MG63 (cell line): ENCODE results near the gene SPOCK1. TPM values are rescaled to one million over a fixed set of nuclear protein-coding genes. Genes with fewer than 3 reads are reported as not detected.
"Not testable (repeated sequence)": the region's sequence is repeated elsewhere in the genome, so short reads cannot be mapped to it uniquely, and the experiment has no call there.

Experiments used
- DNase-seq: peaks from one replicate; pipeline ENCODE4 v3.0.0-alpha.2; 2020
- H3K27me3 ChIP-seq: fragments of 250-450 bp; sonication (Bioruptor Pico); 2 replicates; pipeline ENCODE4 v1.5.1; 2020; ENCODE audit warnings: mild to moderate bottlenecking, moderate library complexity
- H3K36me3 ChIP-seq: fragments of 250-450 bp; sonication (Bioruptor Pico); 2 replicates; pipeline ENCODE4 v1.5.1; 2020; ENCODE audit warnings: mild to moderate bottlenecking, moderate library complexity
- H3K4me3 ChIP-seq: fragments of 250-450 bp; sonication (Bioruptor Pico); 2 replicates; pipeline ENCODE4 v1.5.1; 2020; ENCODE audit warnings: mild to moderate bottlenecking, moderate library complexity
- H3K9me3 ChIP-seq: fragments of 250-450 bp; sonication (Bioruptor Pico); 2 replicates; pipeline ENCODE4 v1.5.1; 2020; ENCODE audit warnings: mild to moderate bottlenecking, moderate library complexity
- total RNA-seq: library from RNA; depleted of rRNA; stranded (reverse); fragments of >200 nt; shearing (Covaris generic); gene quantifications from 2 replicates; pipeline ENCODE4 v1.2.3, GENCODE V29; 2014; ENCODE audit warnings: low replicate concordance; rRNA removed

The SPOCK1 gene
- total RNA-seq, 1 experiment from 2014 or later: 92.3 TPM

DNA sequence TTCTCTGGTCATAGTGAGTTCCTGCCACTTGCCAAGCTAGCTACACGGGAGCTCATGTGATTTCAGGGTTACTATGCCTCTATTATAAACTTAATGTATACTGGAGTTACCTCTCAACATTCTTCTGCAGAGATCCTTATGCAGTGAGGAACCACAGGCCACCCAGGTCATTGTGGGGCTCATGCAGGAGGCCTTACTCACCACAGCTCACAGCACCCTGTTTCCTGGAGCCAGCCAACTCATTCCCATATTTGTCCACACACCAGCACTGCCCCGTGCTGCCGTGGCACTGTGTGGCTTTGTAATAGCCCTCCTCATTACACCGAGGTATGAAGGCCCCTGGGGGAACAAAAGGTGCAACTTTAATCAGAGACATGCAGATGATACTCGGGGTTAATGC lies 520.0 kb downstream of the SPOCK1 start:
- H3K9me3 ChIP-seq: no peaks in the 10 kb centered on the region; the same call in 1 of the 2 replicates
- H3K36me3 ChIP-seq: peaks cover 18% of the 10 kb centered on the region
- DNase-seq: no peak
- H3K4me3 ChIP-seq: no peak overlapping the region
- H3K27me3 ChIP-seq: no peaks in the 10 kb centered on the region

DNA sequence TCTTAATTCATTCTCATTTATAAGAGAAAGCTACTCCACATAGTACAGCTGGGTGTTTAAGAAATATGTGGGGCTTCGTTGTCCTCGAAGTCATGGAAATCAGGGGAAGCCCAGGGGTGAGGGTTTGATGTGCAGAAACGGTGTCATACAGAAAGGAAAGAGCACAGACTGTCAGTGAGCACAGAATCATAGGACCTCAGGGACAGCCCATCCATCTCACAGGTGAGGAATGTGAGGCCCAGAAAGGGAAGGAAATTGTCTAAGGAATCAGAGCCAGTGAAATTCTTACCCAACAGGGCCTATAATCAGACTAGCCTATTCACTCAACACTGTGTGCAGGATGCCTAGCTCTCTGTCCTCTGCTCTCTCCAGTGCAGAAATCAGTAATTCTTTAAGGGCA lies 535.6 kb downstream of the SPOCK1 start:
- H3K27me3 ChIP-seq: no peaks in the 10 kb centered on the region

DNA sequence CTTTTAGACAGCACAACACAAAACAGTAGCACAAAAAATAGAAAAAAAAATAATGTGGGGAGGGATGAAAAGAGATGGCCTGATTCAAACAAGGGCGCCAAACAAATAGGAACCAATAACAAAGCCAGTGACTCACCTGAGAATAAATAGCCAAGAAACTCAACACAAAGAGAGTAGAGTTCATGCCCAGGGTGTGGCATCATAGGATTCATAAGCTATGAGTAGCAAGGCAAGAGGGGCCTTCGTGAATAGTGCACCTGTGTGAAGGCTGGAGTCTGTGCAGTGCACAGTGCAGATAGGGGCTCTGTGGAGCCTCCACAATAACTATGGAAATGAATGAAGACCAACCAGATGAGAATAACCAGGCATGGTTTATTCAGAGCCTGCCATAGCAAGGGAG lies 541.7 kb downstream of the SPOCK1 start:
- DNase-seq: no peak
- H3K9me3 ChIP-seq: peaks cover 7% of the 10 kb centered on the region

More for the DNA sequence above, 535.6 kb downstream of the SPOCK1 start:
- peaks cover 8% of the 10 kb centered on the region for H3K9me3 ChIP-seq
- no peak for DNase-seq
- H3K36me3 ChIP-seq: no peaks in the 10 kb centered on the region
- no peak overlapping the region for H3K4me3 ChIP-seq

DNA sequence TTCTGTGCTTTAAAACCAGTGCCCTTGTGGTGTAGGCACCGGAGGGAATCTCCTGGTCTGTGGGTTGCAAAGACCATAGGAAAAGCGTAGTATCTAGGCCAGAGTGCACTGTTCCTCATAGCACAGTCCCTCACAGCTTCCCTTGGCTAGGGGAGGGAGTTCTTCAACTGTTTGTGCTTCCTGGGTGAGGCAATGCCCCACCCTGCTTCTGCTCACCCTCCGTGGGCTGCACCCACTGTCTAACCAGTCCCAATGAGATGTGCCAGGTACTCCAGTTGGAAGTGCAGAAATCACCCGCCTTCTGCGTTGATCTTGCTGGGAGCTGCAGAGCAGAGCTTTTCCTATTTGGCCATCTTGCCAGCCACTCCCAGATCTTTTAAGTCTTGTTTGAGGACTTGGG lies 545.0 kb downstream of the SPOCK1 start:
- not testable (repeated sequence) for H3K4me3 ChIP-seq, H3K36me3 ChIP-seq, H3K27me3 ChIP-seq, H3K9me3 ChIP-seq, DNase-seq

More for the DNA sequence above, 541.7 kb downstream of the SPOCK1 start:
- Histone ChIP-seq H3K27me3 (peaks cover 2% of the 10 kb centered on the region; the same call in 1 of the 2 replicates), H3K4me3 (no peak overlapping the region), H3K36me3 (no peaks in the 10 kb centered on the region)

DNA sequence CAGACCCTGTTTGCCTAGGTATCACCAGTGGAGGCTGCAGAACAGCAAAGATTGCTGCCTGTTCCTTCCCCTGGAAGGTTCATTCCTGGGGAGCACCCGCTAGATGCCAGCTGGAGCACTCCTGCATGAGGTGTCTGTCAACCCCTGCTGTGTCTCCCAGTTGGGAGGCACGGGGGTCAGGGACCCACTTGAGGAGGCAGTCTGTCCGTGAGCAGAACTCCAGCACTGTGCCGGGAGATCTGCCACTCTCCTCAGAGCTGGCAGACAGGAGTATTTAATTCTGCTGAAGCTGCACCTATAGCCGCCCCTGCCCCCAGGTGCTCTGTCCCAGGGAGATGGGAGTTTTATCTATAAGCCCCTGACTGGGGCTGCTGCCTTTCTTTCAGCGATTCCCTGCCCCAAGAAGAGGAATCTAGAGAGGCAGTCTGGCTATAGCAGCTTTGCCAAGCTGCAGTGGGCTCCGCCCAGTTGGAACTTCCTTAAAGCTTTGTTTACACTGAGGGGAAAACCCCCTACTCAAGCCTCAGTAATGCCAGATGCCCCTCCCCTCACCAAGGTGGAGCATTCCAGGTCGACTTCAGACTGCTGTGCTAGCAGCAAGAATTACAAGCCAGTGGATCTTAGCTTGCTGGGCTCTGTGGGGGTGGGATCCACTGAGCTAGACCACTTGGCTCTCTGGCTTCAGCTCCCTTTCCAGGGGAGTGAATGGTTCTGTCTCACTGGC lies 545.6 kb downstream of the SPOCK1 start:
- not testable (repeated sequence) for DNase-seq, H3K4me3 ChIP-seq, H3K36me3 ChIP-seq, H3K27me3 ChIP-seq, H3K9me3 ChIP-seq

DNA sequence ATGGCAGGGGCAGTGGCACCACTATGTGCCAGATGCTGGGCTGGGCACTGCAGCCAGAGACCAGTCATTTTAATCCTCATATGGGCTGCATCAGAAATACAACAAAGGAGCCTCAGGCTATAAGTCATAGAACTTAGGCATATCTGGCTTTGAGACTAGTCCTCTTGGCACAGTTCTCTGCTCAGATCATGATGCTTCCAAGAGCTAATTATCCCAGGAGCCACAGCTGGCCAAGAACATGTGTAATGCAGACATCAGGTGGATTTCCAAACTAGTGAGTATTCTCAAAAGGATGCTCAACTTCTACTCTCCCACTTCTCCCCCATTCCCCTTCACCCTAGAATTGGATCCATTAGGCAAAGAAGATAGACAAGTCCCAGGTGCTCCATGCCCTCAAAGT lies 571.6 kb downstream of the SPOCK1 start:
- peaks cover 5% of the 10 kb centered on the region; the same call in 1 of the 2 replicates for H3K9me3 ChIP-seq
- no peaks in the 10 kb centered on the region for H3K36me3 ChIP-seq
- peak; percentile 21 for DNase-seq
- no peak overlapping the region for H3K4me3 ChIP-seq
- H3K27me3 ChIP-seq: peaks cover 20% of the 10 kb centered on the region; the same call in 1 of the 2 replicates

DNA sequence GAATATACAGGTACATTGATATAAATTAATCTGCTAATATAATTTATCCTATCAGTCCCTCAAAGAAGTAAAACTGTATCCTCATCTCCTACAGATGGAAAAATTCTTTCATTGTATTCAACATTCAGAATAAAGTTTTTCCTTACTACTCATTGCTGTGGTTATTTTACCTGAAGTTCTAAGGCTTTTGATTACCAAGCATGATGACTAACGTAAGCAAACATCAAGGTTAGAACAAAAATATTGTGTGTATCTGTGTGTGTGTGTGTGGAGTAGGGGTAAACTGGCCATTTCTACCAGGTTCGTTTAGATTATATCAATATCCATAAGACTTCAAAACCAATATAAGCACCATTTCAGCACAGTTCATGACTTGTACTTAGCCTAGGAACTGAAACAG lies 573.1 kb downstream of the SPOCK1 start:
- no peak for DNase-seq
- H3K27me3 ChIP-seq: peaks cover 27% of the 10 kb centered on the region; the same call in 1 of the 2 replicates
- H3K9me3 ChIP-seq: peaks cover 4% of the 10 kb centered on the region; the same call in 1 of the 2 replicates
- no peak overlapping the region for H3K4me3 ChIP-seq
- H3K36me3 ChIP-seq: no peaks in the 10 kb centered on the region

Other genes with a start within 250 kb of the SPOCK1 start
- 0.82 TPM in 1 of 2 replicates, not detected in the other for gene KLHL3, start 236.8 kb upstream of the SPOCK1 start, total RNA-seq